ENCODE measurements around the gene HNRNPA1. TPM values are rescaled to one million over a fixed set of nuclear protein-coding genes. Genes with fewer than 3 reads are reported as not detected.
A peak's percentile ranks its signal among the peaks of the same experiment; 100 is the strongest.

Gene HNRNPA1
- total and polyA plus RNA-seq, 9 of the 15 experiments (the other 6 are each of a cell fraction or from before 2014, with no cell fraction given) = 1,166 to 2,703 (median 1,815) TPM

- TF ChIP-seq RAD21 (CRISPR knock-in tag; conservative IDR thresholded peaks at IDR 0.05 in 1 of 2, IDR thresholded peaks at IDR 0.05 in 1 of 2) (peak in 1 of 2 experiments; percentile 44; a peak in 1 of 4 replicates), TOE1 (IDR thresholded peaks at IDR 0.05; ENCODE audit: borderline replicate concordance) (peak; percentile 86), TOE1 (CRISPR knock-in tag; IDR thresholded peaks at IDR 0.05; ENCODE audit: borderline replicate concordance, low read depth) (no peak), FUS (optimal IDR thresholded peaks at IDR 0.05; ENCODE audit: low read depth, low read length) (no peak), DMBX1 (CRISPR knock-in tag; IDR thresholded peaks at IDR 0.05; ENCODE audit: borderline replicate concordance) (peak; percentile 95), KDM5B (IDR thresholded peaks at IDR 0.05; ENCODE audit: insufficient replicate concordance, low read depth, low read length) (peak; percentile 38), HCFC1 (IDR thresholded peaks at IDR 0.05; ENCODE audit: low read depth, low read length) (peak; percentile 56), GABPB2 (CRISPR knock-in tag; conservative IDR thresholded peaks at IDR 0.05) (no peak), ZSCAN32 (CRISPR knock-in tag; IDR thresholded peaks at IDR 0.05) (no peak), NFRKB (IDR thresholded peaks at IDR 0.05; ENCODE audit: low read depth) (peak; percentile 74; the same call in 1 of the 2 replicates), KAT7 (CRISPR knock-in tag; IDR thresholded peaks at IDR 0.05; ENCODE audit: borderline replicate concordance) (peak; percentile 49; the same call in 1 of the 2 replicates), PTRF (tag; IDR thresholded peaks at IDR 0.05) (no peak), CBX3 (IDR thresholded peaks at IDR 0.05; ENCODE audit: borderline replicate concordance in 1 of 2, low read length in 2 of 2) (peak in 1 of 2 experiments; percentile 84; a peak in 2 of 3 replicates), PRDM10 (IDR thresholded peaks at IDR 0.05; ENCODE audit: partially characterized antibody) (peak; percentile 25), PTTG1 (tag; IDR thresholded peaks at IDR 0.05; ENCODE audit: low read depth) (no peak), ZNF609 (CRISPR knock-in tag; IDR thresholded peaks at IDR 0.05; ENCODE audit: borderline replicate concordance) (peak; percentile 99), CREB5 (CRISPR knock-in tag; IDR thresholded peaks at IDR 0.05) (0 out of 2 replicates have a peak, but pooled peaks have one; percentile 50)
Measured at GRCh38 chr12:54304187-54304810, 23.8 kb downstream of the HNRNPA1 start (continued).

Data from K562 (cell line).